Mesenchymal stem cell (in vitro differentiated cells and primary cell): Measurements from ENCODE around the gene SKOR1.

Experiments
- DNase-seq: peaks from one replicate; pipeline ENCODE4 v3.0.0-alpha.2; 2013
- H2AFZ ChIP-seq: one replicate; pipeline ENCODE4 v1.6.1; 2013; ENCODE audit warnings: low read depth, mild to moderate bottlenecking, control low read depth, inconsistent platforms, low read length, moderate library complexity
- H2AK5ac ChIP-seq: 2 replicates; pipeline ENCODE4 v1.6.1; 2013; ENCODE audit warnings: low read length, moderate library complexity, mild to moderate bottlenecking, inconsistent platforms; ENCODE audit not compliant: severe bottlenecking
- H2BK120ac ChIP-seq: one replicate; pipeline ENCODE4 v1.6.1; 2013; ENCODE audit warnings: low read depth, mild to moderate bottlenecking, inconsistent platforms, low read length, moderate library complexity
- H2BK12ac ChIP-seq, 2 experiments: one replicate each; pipeline ENCODE4 v1.6.1; 2013; ENCODE audit warnings: inconsistent platforms in 2 of 2, low read length in 2 of 2, mild to moderate bottlenecking in 2 of 2, moderate library complexity in 2 of 2, control low read depth in 1 of 2
- H2BK15ac ChIP-seq: one replicate; pipeline ENCODE4 v1.6.1; 2013; ENCODE audit warnings: mild to moderate bottlenecking, low read depth, inconsistent platforms; ENCODE audit not compliant: poor library complexity, severe bottlenecking
- H2BK5ac ChIP-seq: 2 replicates; pipeline ENCODE4 v1.6.1; 2013; ENCODE audit warnings: low read depth, mild to moderate bottlenecking, low read length, control low read depth, inconsistent platforms; ENCODE audit not compliant: poor library complexity, severe bottlenecking
- H3K14ac ChIP-seq, 2 experiments: one replicate each; pipeline ENCODE4 v1.6.1; 2013; ENCODE audit warnings: inconsistent platforms in 2 of 2, low read length in 2 of 2, control low read depth in 1 of 2, mild to moderate bottlenecking in 1 of 2, moderate library complexity in 1 of 2
- H3K18ac ChIP-seq, 2 experiments: one replicate each; pipeline ENCODE4 v1.6.1; 2013; ENCODE audit warnings: inconsistent platforms in 2 of 2, low read length in 2 of 2, control low read depth in 1 of 2, low read depth in 1 of 2, mild to moderate bottlenecking in 1 of 2
- H3K23ac ChIP-seq, 2 experiments: one replicate each; pipeline ENCODE4 v1.6.1; 2013; ENCODE audit warnings: inconsistent platforms in 2 of 2, low read length in 2 of 2, mild to moderate bottlenecking in 2 of 2, moderate library complexity in 2 of 2, control low read depth in 1 of 2
- H3K27ac ChIP-seq: 2 replicates; pipeline ENCODE4 v1.5.1; 2013; ENCODE audit warnings: mild to moderate bottlenecking, moderate library complexity, low read length, control low read depth, inconsistent platforms; ENCODE audit not compliant: poor library complexity, severe bottlenecking
- H3K27me3 ChIP-seq, 2 experiments: 2 replicates each; pipeline versions ENCODE4 v1.6.1 to v1.7.0; 2013; ENCODE audit warnings: low read length in 2 of 2, mild to moderate bottlenecking in 2 of 2, moderate library complexity in 2 of 2, control low read depth in 1 of 2, inconsistent platforms in 1 of 2; ENCODE audit not compliant: control insufficient read depth in 1 of 2, insufficient read depth in 1 of 2
- H3K36me3 ChIP-seq, 2 experiments: 2 replicates each; pipeline versions ENCODE4 v1.6.1 to v1.7.0; 2013; ENCODE audit warnings: low read length in 2 of 2, control low read depth in 1 of 2, inconsistent platforms in 1 of 2, low read depth in 1 of 2, mild to moderate bottlenecking in 1 of 2; ENCODE audit not compliant: insufficient read depth in 2 of 2, control insufficient read depth in 1 of 2
- H3K4ac ChIP-seq, 2 experiments: one replicate each; pipeline ENCODE4 v1.6.1; 2013; ENCODE audit warnings: inconsistent platforms in 2 of 2, low read length in 2 of 2, mild to moderate bottlenecking in 2 of 2, moderate library complexity in 2 of 2, control low read depth in 1 of 2, low read depth in 1 of 2
- H3K4me1 ChIP-seq: 2 replicates; pipeline ENCODE4 v1.6.1; 2013; ENCODE audit warnings: low read depth, low read length, control low read depth; ENCODE audit not compliant: control insufficient read depth, insufficient read depth
- H3K4me2 ChIP-seq: 2 replicates; pipeline ENCODE4 v1.6.1; 2013; ENCODE audit warnings: low read length, mild to moderate bottlenecking, inconsistent platforms; ENCODE audit not compliant: poor library complexity, severe bottlenecking
- H3K4me3 ChIP-seq, 2 experiments: 2 replicates each; pipeline versions ENCODE4 v1.5.1 to v1.7.0; 2013; ENCODE audit warnings: low read length in 2 of 2, mild to moderate bottlenecking in 2 of 2, control low read depth in 1 of 2, low read depth in 1 of 2; ENCODE audit not compliant: insufficient read depth in 1 of 2
- H3K79me1 ChIP-seq: replicated peaks from 2 replicates; pipeline ENCODE4 v1.6.1; 2013; ENCODE audit warnings: mild to moderate bottlenecking, control low read depth, low read length, inconsistent platforms; ENCODE audit not compliant: poor library complexity, severe bottlenecking
- H3K9ac ChIP-seq: 2 replicates; pipeline ENCODE4 v1.7.0; 2013; ENCODE audit warnings: mild to moderate bottlenecking, low read length, moderate library complexity
- H3K9me3 ChIP-seq: 2 replicates; pipeline ENCODE4 v1.7.0; 2013; ENCODE audit warnings: mild to moderate bottlenecking, low read length; ENCODE audit not compliant: control insufficient read depth
- H4K8ac ChIP-seq: one replicate; pipeline ENCODE4 v1.6.1; 2013; ENCODE audit warnings: inconsistent platforms, mild to moderate bottlenecking, low read length, moderate library complexity
- H4K91ac ChIP-seq: one replicate; pipeline ENCODE4 v1.6.1; 2013; ENCODE audit warnings: mild to moderate bottlenecking, low read length, inconsistent platforms
- WGBS: methylation state at CpG from one replicate; pipeline ENCODE4 v1.1.7; 2013; ENCODE audit warnings: mixed read lengths; 5-methylcytosine and 5-hydroxymethylcytosine counted together

Gene SKOR1

DNA sequence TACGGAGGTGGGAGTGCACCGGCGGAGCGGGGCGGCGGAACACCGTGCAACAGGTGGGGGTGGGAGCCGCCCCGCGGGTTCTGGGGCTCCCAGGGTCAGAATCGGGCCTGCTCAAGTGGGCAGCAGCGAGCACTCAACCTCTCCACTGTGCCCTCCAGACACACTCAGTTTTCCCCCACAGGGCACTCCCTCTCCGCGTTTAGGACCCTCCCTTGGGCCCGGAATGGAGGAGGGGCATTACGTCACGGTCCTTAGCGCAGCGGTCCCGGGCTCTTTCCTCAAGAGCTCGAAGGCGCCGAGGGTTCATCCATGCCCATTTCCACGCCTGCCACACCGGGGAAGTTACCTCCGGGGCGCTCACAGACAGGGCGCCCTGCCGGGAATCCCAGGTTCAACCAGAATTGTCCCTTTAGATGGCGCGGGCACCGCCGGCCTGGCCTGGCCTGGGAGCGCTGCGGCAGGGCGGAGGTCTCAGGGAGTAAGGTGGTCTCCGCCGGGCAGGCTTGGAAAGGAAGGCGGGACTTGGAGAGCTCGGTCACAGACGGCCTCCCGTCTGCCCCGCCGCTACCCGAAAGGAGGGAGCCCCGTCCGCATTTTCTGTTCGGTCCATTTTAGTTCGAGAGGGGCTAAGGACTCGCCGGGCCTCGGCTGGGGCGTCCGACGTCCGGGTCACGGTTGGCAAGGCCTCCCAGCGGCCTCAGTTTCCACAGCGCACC is 9.4 kb downstream of the SKOR1 start:
- Histone ChIP-seq H2BK12ac (no peak overlapping the region), H2BK120ac (no peak overlapping the region), H3K4me3 (peak overlapping the region in 1 of 2 experiments; percentile 70), H2BK15ac (no peak overlapping the region), H3K4me1 (peaks cover 23% of the 10 kb centered on the region), H2AK5ac (no peak overlapping the region), H3K79me1 (no peaks in the 10 kb centered on the region), H3K36me3 (no peaks in the 10 kb centered on the region), H3K18ac (no peak overlapping the region), H3K27me3 (peaks cover 73 to 77% of the 10 kb centered on the region in 2 experiments), H3K4me2 (peak overlapping the region; percentile 8), H3K4ac (no peak overlapping the region), H2AFZ (no peak overlapping the region), H4K91ac (no peak overlapping the region), H3K14ac (no peak overlapping the region), H3K23ac (peak overlapping the region in 1 of 2 experiments; percentile 14), H4K8ac (no peak overlapping the region), H3K9me3 (no peaks in the 10 kb centered on the region), H3K27ac (no peak overlapping the region), H3K9ac (peak overlapping the region; percentile 11), H2BK5ac (no peak overlapping the region)
- WGBS, result 8% methylated on average over 57 of the region's 59 CpGs
- DNase-seq, result no peak

DNA sequence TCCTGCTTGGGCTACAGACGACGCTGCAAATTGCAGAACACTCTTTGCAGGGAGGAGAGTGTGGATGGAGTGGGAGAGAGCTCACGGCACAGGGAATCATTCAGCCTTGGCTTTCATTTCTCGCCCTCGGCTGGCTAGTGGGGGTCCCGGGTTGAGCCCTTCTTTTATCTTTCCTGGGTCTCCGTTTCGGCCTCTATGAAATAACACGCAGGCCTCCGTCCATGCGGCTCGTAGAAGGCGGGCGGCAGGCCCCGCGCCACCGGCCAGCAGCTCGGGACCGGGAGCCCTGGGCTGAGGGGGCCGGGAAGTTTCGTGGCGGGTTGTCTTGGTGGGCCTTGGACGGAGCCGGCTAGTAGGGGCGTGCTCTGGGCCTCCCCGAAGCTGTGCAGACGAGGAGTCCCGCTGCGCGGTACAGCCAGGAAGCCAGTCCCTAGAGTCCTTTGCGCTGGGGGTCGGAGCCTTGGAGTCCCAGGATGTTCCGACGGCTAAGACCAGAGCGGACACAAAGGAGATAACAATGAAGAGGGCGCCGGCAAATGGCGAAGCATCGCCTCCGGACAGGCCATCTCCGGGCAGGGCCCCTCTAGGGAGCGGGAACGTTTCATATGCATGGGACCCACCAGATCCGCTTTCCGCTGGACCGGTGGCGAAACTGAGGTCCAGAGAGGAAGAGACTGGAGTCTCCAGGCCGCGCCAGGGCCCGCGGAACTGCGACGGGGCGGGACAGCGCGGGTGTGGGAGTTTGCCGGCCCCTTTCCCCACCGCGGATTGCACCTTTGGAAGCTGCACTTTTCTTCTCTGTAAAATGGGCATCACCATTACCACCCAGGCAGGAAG is 10.2 kb downstream of the SKOR1 start:
- no peak overlapping the region for H4K91ac ChIP-seq
- no peak overlapping the region for H2BK12ac ChIP-seq
- H3K79me1 ChIP-seq, result no peaks in the 10 kb centered on the region
- no peaks in the 10 kb centered on the region for H3K9me3 ChIP-seq
- H3K36me3 ChIP-seq, result no peaks in the 10 kb centered on the region
- no peak overlapping the region for H3K4ac ChIP-seq
- H3K4me1 ChIP-seq, result peaks cover 23% of the 10 kb centered on the region
- H2BK5ac ChIP-seq, result no peak overlapping the region
- H2AK5ac ChIP-seq, result no peak overlapping the region
- H3K14ac ChIP-seq, result no peak overlapping the region
- H2BK120ac ChIP-seq, result no peak overlapping the region
- DNase-seq, result no peak
- H2AFZ ChIP-seq, result no peak overlapping the region
- peak overlapping the region in 1 of 2 experiments; percentile 14 for H3K23ac ChIP-seq
- no peak overlapping the region for H4K8ac ChIP-seq
- H3K4me3 ChIP-seq, result peak overlapping the region in 1 of 2 experiments; percentile 70
- H3K27me3 ChIP-seq, result peaks cover 65 to 70% of the 10 kb centered on the region in 2 experiments
- H3K4me2 ChIP-seq, result peak overlapping the region; percentile 23
- H2BK15ac ChIP-seq, result peak overlapping the region; percentile 31
- peak overlapping the region; percentile 79 for H3K9ac ChIP-seq
- no peak overlapping the region for H3K27ac ChIP-seq
- WGBS, result 14% methylated on average over 59 of the region's 59 CpGs
- no peak overlapping the region for H3K18ac ChIP-seq

DNA sequence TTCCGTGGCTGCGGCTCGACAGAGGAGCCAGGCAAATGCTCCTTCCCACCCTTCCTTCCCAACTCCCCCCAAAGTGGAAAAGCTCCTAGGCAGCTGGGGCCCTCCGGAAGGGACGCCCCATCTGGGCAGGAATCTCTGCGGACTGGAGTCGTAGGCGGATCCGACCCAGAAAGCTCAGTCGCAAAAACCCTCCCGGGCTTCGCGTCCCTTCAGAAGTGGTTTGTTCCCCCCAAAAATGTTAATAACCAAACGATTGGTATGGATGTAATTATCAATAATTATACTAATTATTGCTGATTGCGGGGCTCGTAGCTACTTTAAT is 10.8 kb downstream of the SKOR1 start:
- under 1% methylated on average over 8 of the region's 16 CpGs for WGBS
- H3K23ac ChIP-seq, result no peak overlapping the region

DNA sequence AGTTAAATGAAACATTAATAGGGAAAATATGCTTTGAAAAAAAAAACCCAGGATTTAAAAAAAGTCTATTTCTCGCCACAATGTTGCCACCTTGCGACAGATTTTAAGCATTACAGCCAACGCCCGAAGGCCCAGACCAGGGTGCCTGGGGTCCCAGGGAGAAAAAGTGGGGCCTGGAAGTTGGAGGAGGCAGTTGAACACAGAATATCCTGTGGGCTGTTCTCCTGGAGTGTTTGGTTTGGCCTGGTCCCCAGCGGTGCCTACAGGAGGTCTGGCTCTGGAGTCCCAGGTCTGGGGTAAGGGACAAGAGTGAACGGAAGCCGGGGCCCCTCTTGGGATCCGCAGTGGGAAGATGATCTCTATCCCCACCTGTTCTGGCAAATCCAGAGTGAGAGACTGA is 11.2 kb downstream of the SKOR1 start:
- peak overlapping the region; percentile 79 for H3K9ac ChIP-seq
- H4K8ac ChIP-seq, result no peak overlapping the region
- H3K14ac ChIP-seq, result no peak overlapping the region
- no peak overlapping the region for H3K23ac ChIP-seq
- H3K4me1 ChIP-seq, result peaks cover 29% of the 10 kb centered on the region
- no peak for DNase-seq
- H3K9me3 ChIP-seq, result no peaks in the 10 kb centered on the region
- H3K4me3 ChIP-seq, result peak overlapping the region in 1 of 2 experiments; percentile 70
- no peak overlapping the region for H4K91ac ChIP-seq
- H2BK5ac ChIP-seq, result no peak overlapping the region
- H2BK120ac ChIP-seq, result no peak overlapping the region
- H3K27me3 ChIP-seq, result peaks cover 56 to 60% of the 10 kb centered on the region in 2 experiments
- no peak overlapping the region for H3K4ac ChIP-seq
- H3K79me1 ChIP-seq, result peaks cover 3% of the 10 kb centered on the region
- H2AFZ ChIP-seq, result no peak overlapping the region
- H2AK5ac ChIP-seq, result no peak overlapping the region
- no peak overlapping the region for H3K27ac ChIP-seq
- H2BK15ac ChIP-seq, result no peak overlapping the region
- no peak overlapping the region for H3K18ac ChIP-seq
- H2BK12ac ChIP-seq, result no peak overlapping the region
- no peaks in the 10 kb centered on the region for H3K36me3 ChIP-seq
- H3K4me2 ChIP-seq, result no peak overlapping the region
- 34% methylated on average over 8 of the region's 8 CpGs for WGBS

More for the DNA sequence above, 10.8 kb downstream of the SKOR1 start:
- Histone ChIP-seq H3K4me1 (peaks cover 26% of the 10 kb centered on the region), H4K91ac (no peak overlapping the region), H2BK15ac (no peak overlapping the region), H3K14ac (no peak overlapping the region), H3K36me3 (no peaks in the 10 kb centered on the region), H2AFZ (no peak overlapping the region), H3K18ac (no peak overlapping the region), H3K9me3 (no peaks in the 10 kb centered on the region), H3K79me1 (peaks cover under 1% of the 10 kb centered on the region), H3K27me3 (peaks cover 59 to 64% of the 10 kb centered on the region in 2 experiments), H3K9ac (peak overlapping the region; percentile 79), H3K4me3 (peak overlapping the region in 1 of 2 experiments; percentile 70), H3K4me2 (peak overlapping the region; percentile 23), H2AK5ac (no peak overlapping the region), H2BK12ac (no peak overlapping the region), H2BK5ac (no peak overlapping the region), H2BK120ac (no peak overlapping the region), H3K4ac (no peak overlapping the region), H4K8ac (no peak overlapping the region), H3K27ac (no peak overlapping the region)
- DNase-seq, result no peak
